Gastroesophageal sphincter (tissue), 4 donors: Measurements from ENCODE around the gene SNCB. TPM values are rescaled to one million over a fixed set of nuclear protein-coding genes. Genes with fewer than 3 reads are reported as not detected.
A peak's percentile ranks its signal among the peaks of the same experiment; 100 is the strongest.

ENCODE experiments used
- ATAC-seq: fragments of 150-250 bp; one replicate; pipeline ENCODE4 v1.9.1; 2016; ENCODE audit warnings: mild to moderate bottlenecking, moderate library complexity
- H3K27ac ChIP-seq, 4 donors: fragments of 200-600 bp; sonication (generic) in 3 of 4; 1 replicate in 3 of 4; 2 replicates in 1 of 4; pipeline ENCODE4 v1.5.1; 2016 to 2019
- H3K27me3 ChIP-seq: fragments of 200-600 bp; sonication (generic); one replicate; pipeline ENCODE4 v1.5.1; 2019
- H3K36me3 ChIP-seq, 2 donors: fragments of 200-600 bp; sonication (generic); one replicate each; pipeline ENCODE4 v1.5.1; 2019; ENCODE audit warnings: control low read depth in 1 of 2
- H3K4me1 ChIP-seq, 3 donors: fragments of 200-600 bp; sonication (generic); 1 replicate in 2 of 3; 2 replicates in 1 of 3; pipeline ENCODE4 v1.5.1; 2016 to 2019; ENCODE audit warnings: control low read depth in 2 of 3
- H3K4me3 ChIP-seq, 2 donors: fragments of 200-600 bp; sonication (generic); one replicate each; pipeline ENCODE4 v1.5.1; 2019; ENCODE audit warnings: mild to moderate bottlenecking in 1 of 2, moderate library complexity in 1 of 2
- H3K9me3 ChIP-seq, 3 donors: fragments of 200-600 bp; sonication (generic); one replicate each; pipeline ENCODE4 v1.5.1; 2017 to 2019; ENCODE audit warnings: control low read depth in 2 of 3
- CTCF ChIP-seq, 4 experiments: fragments of 200-600 bp in 2 of 4; fragments of 450-650 bp in 2 of 4; sonication (generic) in 1 of 4; IDR thresholded peaks; one replicate each; pipeline ENCODE4 v1.5.1; 2017 to 2019; ENCODE audit warnings: antibody characterized with exemption in 4 of 4, mild to moderate bottlenecking in 2 of 4, moderate library complexity in 2 of 4
- EP300 ChIP-seq: sonication (generic); formaldehyde crosslinking; IDR thresholded peaks from one replicate; pipeline ENCODE4 v1.6.1; 2017; ENCODE audit warnings: antibody characterized with exemption, mild to moderate bottlenecking
- POLR2A ChIP-seq, 2 donors: fragments of 450-650 bp; IDR thresholded peaks; one replicate each; pipeline ENCODE4 v1.6.1; 2017; ENCODE audit warnings: antibody characterized with exemption in 2 of 2, mild to moderate bottlenecking in 2 of 2, moderate library complexity in 1 of 2
- POLR2AphosphoS5 ChIP-seq: sonication (generic); formaldehyde crosslinking; IDR thresholded peaks from one replicate; pipeline ENCODE4 v1.6.1; 2017; ENCODE audit warnings: antibody characterized with exemption
- WGBS, 2 donors: methylation state at CpG; one replicate each; pipeline ENCODE4 v1.1.5; 2018; ENCODE audit warnings: low coverage in 1 of 2; 5-methylcytosine and 5-hydroxymethylcytosine counted together
- total RNA-seq, 4 donors: library from RNA; depleted of rRNA; stranded (reverse); fragments of >200 nt; gene quantifications; one replicate each; pipeline ENCODE4 v1.1.0, GENCODE V29; 2016

Gene SNCB
- total RNA-seq, 4 donors from 2014 or later = not detected

DNA sequence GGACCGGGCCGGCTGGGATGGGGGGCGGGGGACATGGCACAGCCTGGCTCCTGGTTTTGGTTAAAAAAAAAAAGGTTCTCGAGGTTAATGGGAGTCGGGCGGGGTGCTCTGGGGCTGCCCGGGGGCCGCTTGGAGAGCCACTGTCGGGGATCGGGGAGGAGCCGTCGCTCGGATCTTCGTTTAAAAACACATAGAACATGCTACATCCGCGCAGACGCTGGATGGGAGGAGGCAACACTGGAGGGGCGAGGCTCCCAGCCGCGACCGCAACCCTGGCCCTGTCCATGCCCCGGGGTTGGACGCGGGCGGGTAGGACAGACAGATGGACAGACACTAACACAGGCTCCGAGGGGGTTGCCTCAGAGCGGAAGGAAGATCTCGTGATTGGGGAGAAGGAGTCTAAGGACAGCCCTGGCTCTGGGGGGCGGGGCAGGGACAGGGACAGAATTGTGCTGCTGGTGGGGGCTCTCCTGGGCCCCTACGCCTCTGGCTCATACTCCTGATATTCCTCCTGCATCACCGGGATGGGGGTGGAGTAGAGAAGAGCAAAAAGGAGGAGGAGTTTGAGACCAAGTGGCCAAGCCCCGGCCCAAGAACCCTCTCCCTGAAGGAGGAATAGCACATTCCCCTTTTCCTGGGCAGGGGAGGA lies 9.9 kb downstream of the SNCB start:
- Histone ChIP-seq H3K4me3 (no peak overlapping the region), H3K4me1 (peaks cover 0 to 33% (median 20%) of the 10 kb centered on the region in 3 donors), H3K36me3 (no peaks in the 10 kb centered on the region), H3K27ac (no peak overlapping the region), H3K9me3 (no peaks in the 10 kb centered on the region), H3K27me3 (peaks cover 97% of the 10 kb centered on the region)
- TF ChIP-seq CTCF (IDR thresholded peaks at IDR 0.05) (no peak), POLR2AphosphoS5 (no peak), POLR2A (IDR thresholded peaks at IDR 0.05) (no peak)
- 1% methylated on average over 23 of the region's 32 CpGs; no CpG with 5 or more reads in 1 of the 2 donors for WGBS, 2 donors
- ATAC-seq = peak; percentile 44

DNA sequence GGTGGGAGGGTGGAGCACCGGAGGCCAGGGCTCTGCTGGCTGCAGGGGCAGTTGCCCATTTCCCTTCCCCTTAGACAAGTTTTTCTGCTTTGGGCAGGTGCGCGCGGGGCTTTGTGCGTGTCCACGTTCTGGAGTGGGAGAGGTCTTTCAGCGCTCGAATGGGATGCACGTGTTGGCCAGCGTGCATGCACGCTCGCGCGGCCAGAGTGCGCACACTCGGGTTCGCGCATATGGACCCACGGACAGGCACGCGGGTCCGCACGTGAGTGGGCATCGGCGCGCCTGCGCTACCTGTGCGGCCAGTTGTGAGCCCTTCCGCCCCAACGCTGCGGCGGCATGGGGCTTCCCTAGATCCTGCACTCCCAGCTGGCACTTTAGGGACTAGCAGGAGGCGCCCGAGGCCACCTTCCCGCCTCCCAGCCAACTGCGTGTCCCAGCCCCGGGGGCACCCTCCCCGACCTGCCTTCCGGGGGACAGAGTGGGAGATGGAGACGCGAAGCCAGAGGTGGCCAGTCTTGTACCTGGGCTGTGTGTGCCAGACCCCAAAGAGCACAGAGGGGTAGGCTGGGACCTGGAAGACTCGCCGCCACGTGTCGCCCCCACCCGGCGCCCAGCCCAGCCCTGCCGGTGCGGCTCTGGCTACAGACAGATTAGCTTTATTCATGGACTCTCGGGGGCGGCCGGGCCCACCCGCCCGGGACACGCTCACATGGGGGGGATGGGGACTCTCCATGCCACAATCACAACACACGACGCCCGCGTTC lies 10.6 kb downstream of the SNCB start:
- TF ChIP-seq POLR2AphosphoS5 = no peak
- no peak for TF ChIP-seq EP300
- TF ChIP-seq CTCF (IDR thresholded peaks at IDR 0.05) = no peak
- no peak for TF ChIP-seq POLR2A (IDR thresholded peaks at IDR 0.05)
- H3K27me3 ChIP-seq = peaks cover 97% of the 10 kb centered on the region
- H3K36me3 ChIP-seq = no peaks in the 10 kb centered on the region
- WGBS, 2 donors = no CpG with 5 or more reads among the region's 59 CpGs
- no peak overlapping the region for H3K27ac ChIP-seq
- H3K9me3 ChIP-seq = no peaks in the 10 kb centered on the region
- peaks cover 0 to 33% (median 20%) of the 10 kb centered on the region in 3 donors for H3K4me1 ChIP-seq
- ATAC-seq = no peak
- H3K4me3 ChIP-seq = no peak overlapping the region

GRCh38 chr5:176619203-176619568 lies 11.1 kb downstream of the SNCB start:
- Histone ChIP-seq H3K9me3 (no peaks in the 10 kb centered on the region), H3K27ac (no peak overlapping the region), H3K4me3 (no peak overlapping the region), H3K36me3 (no peaks in the 10 kb centered on the region), H3K4me1 (peaks cover 0 to 33% (median 20%) of the 10 kb centered on the region in 3 donors), H3K27me3 (peaks cover 95% of the 10 kb centered on the region)
- ATAC-seq = peak; percentile 48
- TF ChIP-seq POLR2AphosphoS5 (no peak), CTCF (IDR thresholded peaks at IDR 0.05) (peak in 1 of 4 experiments; percentile 38), POLR2A (IDR thresholded peaks at IDR 0.05) (no peak)
- 3% methylated on average over 9 of the region's 31 CpGs; no CpG with 5 or more reads in 1 of the 2 donors for WGBS, 2 donors

DNA sequence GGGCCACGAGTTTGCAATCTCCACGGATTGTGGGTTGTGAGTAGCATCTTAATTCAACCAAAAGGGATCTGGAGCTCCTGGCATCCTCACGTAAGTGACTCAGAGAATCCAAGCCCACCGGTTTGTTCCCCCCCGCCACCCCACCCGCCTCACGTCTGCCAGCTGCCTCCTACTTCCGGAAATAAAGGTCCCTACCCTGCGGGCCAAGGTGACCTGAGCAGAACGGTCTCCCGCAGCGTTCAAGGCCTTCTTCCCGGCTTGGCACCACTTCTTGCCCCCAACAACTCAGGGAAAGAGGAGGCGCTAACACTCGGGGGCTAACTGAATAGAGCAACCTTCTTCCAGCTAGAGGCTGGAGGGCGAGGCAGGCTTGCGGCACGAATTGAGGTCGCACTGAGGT lies 11.6 kb downstream of the SNCB start:
- Histone ChIP-seq H3K4me1 (peaks cover 0 to 33% (median 20%) of the 10 kb centered on the region in 3 donors), H3K9me3 (no peaks in the 10 kb centered on the region), H3K36me3 (no peaks in the 10 kb centered on the region), H3K4me3 (no peak overlapping the region), H3K27me3 (peaks cover 91% of the 10 kb centered on the region), H3K27ac (no peak overlapping the region)
- no peak for TF ChIP-seq CTCF (IDR thresholded peaks at IDR 0.05)
- no peak for TF ChIP-seq EP300
- no peak for TF ChIP-seq POLR2AphosphoS5
- TF ChIP-seq POLR2A (IDR thresholded peaks at IDR 0.05) = no peak
- no peak for ATAC-seq
- 50% methylated on average over 2 of the region's 19 CpGs; no CpG with 5 or more reads in 1 of the 2 donors for WGBS, 2 donors

- no peak for TF ChIP-seq EP300
- TF ChIP-seq CTCF (IDR thresholded peaks at IDR 0.05) = no peak
- H3K27ac ChIP-seq = no peak overlapping the region
- H3K36me3 ChIP-seq = no peaks in the 10 kb centered on the region
- 51 to 64% methylated on average over 3 to 7 of the region's 7 CpGs for WGBS, 2 donors
- H3K27me3 ChIP-seq = peaks cover 79% of the 10 kb centered on the region
- no peak overlapping the region for H3K4me3 ChIP-seq
- H3K4me1 ChIP-seq = peaks cover 0 to 28% (median 20%) of the 10 kb centered on the region in 3 donors
- H3K9me3 ChIP-seq = no peaks in the 10 kb centered on the region
- no peak for ATAC-seq
Observed at GRCh38 chr5:176616511-176616910, 13.8 kb downstream of the SNCB start.
